Measurements from ENCODE around the gene ZSCAN30. TPM values are rescaled to one million over a fixed set of nuclear protein-coding genes. Genes with fewer than 3 reads are reported as not detected.

Gene ZSCAN30
- total and polyA plus RNA-seq, 9 of the 15 experiments (the other 6 are each of a cell fraction or from before 2014, with no cell fraction given), result 4.6 to 13.6 (median 10.8) TPM

GRCh38 chr18:35290094-35290735 lies at the start of gene ZSCAN30 (continued):
- TF ChIP-seq ZNF407 (IDR thresholded peaks at IDR 0.05; ENCODE audit: low read depth) (no peak), VEZF1 (CRISPR knock-in tag; IDR thresholded peaks at IDR 0.05) (peak; percentile 93), KDM1A (IDR thresholded peaks at IDR 0.05) (0 out of 4 replicates have a peak, but pooled peaks of 1 of the 2 experiments have one; percentile 3), ZNF3 (CRISPR knock-in tag; IDR thresholded peaks at IDR 0.05) (no peak), TRIM25 (IDR thresholded peaks at IDR 0.05; ENCODE audit: borderline replicate concordance) (no peak), CBFB (CRISPR knock-in tag; IDR thresholded peaks at IDR 0.05) (no peak), TFAP4 (CRISPR knock-in tag; IDR thresholded peaks at IDR 0.05; ENCODE audit: borderline replicate concordance) (peak; percentile 90), GABPB2 (CRISPR knock-in tag; conservative IDR thresholded peaks at IDR 0.05) (no peak), NFYB (IDR thresholded peaks at IDR 0.05; ENCODE audit: extremely low read depth, insufficient read length) (peak; percentile 34), LCOR (CRISPR knock-in tag; IDR thresholded peaks at IDR 0.05) (peak; percentile 83; the same call in 1 of the 2 replicates), RAD51 (IDR thresholded peaks at IDR 0.05; ENCODE audit: borderline replicate concordance, low read depth) (no peak; the same call in 1 of the 2 replicates), SMC3 (conservative IDR thresholded peaks at IDR 0.05; ENCODE audit: insufficient read depth, low read depth, low read length) (0 out of 2 replicates have a peak, but pooled peaks have one; percentile 29)
- TF ChIP-seq, protein P1, sequence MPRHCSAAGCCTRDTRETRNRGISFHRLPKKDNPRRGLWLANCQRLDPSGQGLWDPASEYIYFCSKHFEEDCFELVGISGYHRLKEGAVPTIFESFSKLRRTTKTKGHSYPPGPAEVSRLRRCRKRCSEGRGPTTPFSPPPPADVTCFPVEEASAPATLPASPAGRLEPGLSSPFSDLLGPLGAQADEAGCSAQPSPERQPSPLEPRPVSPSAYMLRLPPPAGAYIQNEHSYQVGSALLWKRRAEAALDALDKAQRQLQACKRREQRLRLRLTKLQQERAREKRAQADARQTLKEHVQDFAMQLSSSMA (CRISPR knock-in tag; IDR thresholded peaks at IDR 0.05), result no peak

Data from K562 (cell line).